Spleen (tissue), 13 donors: Measurements from ENCODE around the gene RDX. TPM values are rescaled to one million over a fixed set of nuclear protein-coding genes. Genes with fewer than 3 reads are reported as not detected.

ENCODE experiments used
- DNase-seq: peaks from one replicate; pipeline ENCODE4 v3.0.0-alpha.2; 2020
- H3K27ac ChIP-seq, 8 donors: fragments of 200-600 bp; sonication (generic) in 7 of 8; 1 replicate in 4 of 8; 2 replicates in 4 of 8; pipeline versions ENCODE4 v1.5.0 to v1.8.0; 2016 to 2021; ENCODE audit warnings: inconsistent platforms in 4 of 8, mild to moderate bottlenecking in 4 of 8, moderate library complexity in 1 of 8
- H3K27me3 ChIP-seq, 7 donors: fragments of 200-600 bp; sonication (generic) in 6 of 7; replicated peaks in 1 of 7; 1 replicate in 4 of 7; 2 replicates in 3 of 7; pipeline versions ENCODE4 v1.5.0 to v1.8.0; 2016 to 2021; ENCODE audit warnings: inconsistent platforms in 3 of 7, mild to moderate bottlenecking in 1 of 7
- H3K36me3 ChIP-seq, 6 donors: fragments of 200-600 bp; sonication (generic) in 5 of 6; 1 replicate in 4 of 6; 2 replicates in 2 of 6; pipeline versions ENCODE4 v1.5.0 to v1.8.0; 2016 to 2021; ENCODE audit warnings: inconsistent platforms in 2 of 6
- H3K4me1 ChIP-seq, 6 donors: fragments of 200-600 bp; sonication (generic) in 5 of 6; 1 replicate in 3 of 6; 2 replicates in 3 of 6; pipeline versions ENCODE4 v1.5.0 to v1.8.0; 2016 to 2021; ENCODE audit warnings: inconsistent platforms in 3 of 6
- H3K4me3 ChIP-seq, 8 donors: fragments of 200-600 bp; sonication (generic) in 7 of 8; 1 replicate in 4 of 8; 2 replicates in 4 of 8; pipeline versions ENCODE4 v1.5.0 to v1.8.0; 2016 to 2021; ENCODE audit warnings: inconsistent platforms in 4 of 8, mild to moderate bottlenecking in 4 of 8, moderate library complexity in 2 of 8
- H3K9me3 ChIP-seq, 8 donors: fragments of 200-600 bp; sonication (generic) in 7 of 8; 1 replicate in 4 of 8; 2 replicates in 4 of 8; pipeline versions ENCODE4 v1.5.0 to v1.8.0; 2016 to 2021; ENCODE audit warnings: inconsistent platforms in 4 of 8
- POLR2A ChIP-seq, 3 donors: fragments of 450-650 bp; IDR thresholded peaks; one replicate each; pipeline ENCODE4 v1.5.1; 2017; ENCODE audit warnings: antibody characterized with exemption in 3 of 3, mild to moderate bottlenecking in 1 of 3
- POLR2AphosphoS5 ChIP-seq, 3 donors: sonication (generic); formaldehyde crosslinking; IDR thresholded peaks; one replicate each; pipeline ENCODE4 v1.5.1; 2017; ENCODE audit warnings: antibody characterized with exemption in 3 of 3
- WGBS, 5 donors: extraction: QIAGEN DNeasy Blood & Tissue Kit in 3 of 5; methylation state at CpG; one replicate each; pipeline versions ENCODE4 v1.1.5 to v1.1.7; 2013 to 2018; 5-methylcytosine and 5-hydroxymethylcytosine counted together
- intact Hi-C: fragments of 100-400 bp; cut with DNase I; formaldehyde crosslinking; loops from one replicate; pipeline ENCODE4 v1.15.0; 2023; ENCODE audit warnings: low total_unique reads
- long read RNA-seq, 2 donors: transcript quantifications; one replicate each; lab custom pipeline, GENCODE V29; 2026
- polyA plus RNA-seq, 3 donors: library from polyadenylated mRNA; stranded (reverse); fragments of 200-250 nt; gene quantifications; one replicate each; pipeline ENCODE4 v1.2.1, GENCODE V29; 2013
- total RNA-seq, 7 donors: library from RNA; depleted of rRNA in 3 of 7; stranded (reverse); fragments of >200 nt in 3 of 7; fragmentation: NEBNext Ultra II Directional in 4 of 7; extraction: Animal tissue kit (Norgen Biotek cat#: 25700) in 4 of 7; gene quantifications; one replicate each; pipeline versions ENCODE4 v1.1.0 to v1.2.1, GENCODE V29; 2016 to 2021
- TF ChIP-seq, protein P1 (sequence below), 11 experiments: fragments of 200-600 bp in 7 of 11; fragments of 450-650 bp in 4 of 11; sonication (generic) in 4 of 11; IDR thresholded peaks in 8 of 11; conservative IDR thresholded peaks in 3 of 11; 1 replicate in 7 of 11; 2 replicates in 4 of 11; pipeline versions ENCODE4 v1.4.0 to v1.8.0; 2016 to 2021; ENCODE audit warnings: antibody characterized with exemption in 11 of 11, inconsistent platforms in 4 of 11, mild to moderate bottlenecking in 1 of 11
- donor health status: healthy with polysubstance abuse.
- donor health status: DM: no; HTN: no; CAD: no; lungs with moderate emphysema.
- donor health status: DM: no; HTN: no; CAD: no.
- donor health status: Bipolar disorder and iron deficiency.
- donor health status: healthy.
- donor health status: DM: no; HTN: no; CAD: no.
- donor health status: DM: yes; HTN: yes; CAD: no.

Gene RDX
- total RNA-seq (100 to 1,000 TPM in 3 of 7 donors, 10 to 100 TPM in 4; 70.2 to 138 (median 97.6) TPM), polyA plus RNA-seq (10 to 100 TPM; 11.7 to 36.6 (median 15.8) TPM)
- long read RNA-seq, donor 1, full-length matches to known transcripts: 15 of 90 reads
- long read RNA-seq, donor 1, partial matches to known transcripts: 75 of 90 reads
- long read RNA-seq, donor 1, other reads (novel, unspliced or antisense): 0 of 90 reads
- long read RNA-seq, donor 2, full-length matches to known transcripts: 6 of 98 reads
- long read RNA-seq, donor 2, partial matches to known transcripts: 92 of 98 reads
- long read RNA-seq, donor 2, other reads (novel, unspliced or antisense): 0 of 98 reads

- Histone ChIP-seq H3K4me3 (peak within 1 kb of the TSS; percentile 66 to 97 (median 80)), H3K36me3 (no peaks in the 10 kb centered on the region), H3K9me3 (no peaks in the 10 kb centered on the region), H3K27ac (peak within 1 kb of the TSS; percentile 83 to 97 (median 95)), H3K27me3 (no peaks in the 10 kb centered on the region), H3K4me1 (peaks cover 25 to 61% (median 43%) of the 10 kb centered on the region in 6 donors)
- TF ChIP-seq, protein P1, sequence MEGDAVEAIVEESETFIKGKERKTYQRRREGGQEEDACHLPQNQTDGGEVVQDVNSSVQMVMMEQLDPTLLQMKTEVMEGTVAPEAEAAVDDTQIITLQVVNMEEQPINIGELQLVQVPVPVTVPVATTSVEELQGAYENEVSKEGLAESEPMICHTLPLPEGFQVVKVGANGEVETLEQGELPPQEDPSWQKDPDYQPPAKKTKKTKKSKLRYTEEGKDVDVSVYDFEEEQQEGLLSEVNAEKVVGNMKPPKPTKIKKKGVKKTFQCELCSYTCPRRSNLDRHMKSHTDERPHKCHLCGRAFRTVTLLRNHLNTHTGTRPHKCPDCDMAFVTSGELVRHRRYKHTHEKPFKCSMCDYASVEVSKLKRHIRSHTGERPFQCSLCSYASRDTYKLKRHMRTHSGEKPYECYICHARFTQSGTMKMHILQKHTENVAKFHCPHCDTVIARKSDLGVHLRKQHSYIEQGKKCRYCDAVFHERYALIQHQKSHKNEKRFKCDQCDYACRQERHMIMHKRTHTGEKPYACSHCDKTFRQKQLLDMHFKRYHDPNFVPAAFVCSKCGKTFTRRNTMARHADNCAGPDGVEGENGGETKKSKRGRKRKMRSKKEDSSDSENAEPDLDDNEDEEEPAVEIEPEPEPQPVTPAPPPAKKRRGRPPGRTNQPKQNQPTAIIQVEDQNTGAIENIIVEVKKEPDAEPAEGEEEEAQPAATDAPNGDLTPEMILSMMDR (IDR thresholded peaks at IDR 0.05 in 8 of 11, conservative IDR thresholded peaks at IDR 0.05 in 3 of 11): peak in 2 of 11 experiments; percentile 15 to 22
- peak in 2 of 3 donors; percentile 58 to 76 for TF ChIP-seq POLR2AphosphoS5 (IDR thresholded peaks at IDR 0.05)
- no peak for TF ChIP-seq POLR2A (IDR thresholded peaks at IDR 0.05)
- WGBS, 5 donors: 0 to 1% (median 0%) methylated on average over 54 to 113 of the region's 113 CpGs
- intact Hi-C loops: no loop called here
- peak; percentile 93 for DNase-seq
Observed at GRCh38 chr11:110296226-110297075, at the start of gene RDX. TSS of gene RDX (minus strand) at chr11:110296614. CDS start at chr11:110279692, 16,922 bp downstream.

GRCh38 chr11:110345743-110346142 is 49.3 kb upstream of the RDX start:
- H3K4me1 ChIP-seq: peaks cover 0 to 22% (median 18%) of the 10 kb centered on the region in 6 donors
- intact Hi-C loops: no loop called here
- peak overlapping the region in 1 of 8 donors; percentile 26 for H3K27ac ChIP-seq
- no peak for DNase-seq
- WGBS, 5 donors: 16 to 43% (median 19%) methylated on average over 3 of the region's 3 CpGs
- H3K27me3 ChIP-seq: no peaks in the 10 kb centered on the region
- TF ChIP-seq POLR2A (IDR thresholded peaks at IDR 0.05) (no peak), POLR2AphosphoS5 (IDR thresholded peaks at IDR 0.05) (no peak)
- TF ChIP-seq, protein P1 (IDR thresholded peaks at IDR 0.05 in 8 of 11, conservative IDR thresholded peaks at IDR 0.05 in 3 of 11): no peak
- no peak overlapping the region for H3K4me3 ChIP-seq
- no peaks in the 10 kb centered on the region for H3K9me3 ChIP-seq
- H3K36me3 ChIP-seq: no peaks in the 10 kb centered on the region

DNA sequence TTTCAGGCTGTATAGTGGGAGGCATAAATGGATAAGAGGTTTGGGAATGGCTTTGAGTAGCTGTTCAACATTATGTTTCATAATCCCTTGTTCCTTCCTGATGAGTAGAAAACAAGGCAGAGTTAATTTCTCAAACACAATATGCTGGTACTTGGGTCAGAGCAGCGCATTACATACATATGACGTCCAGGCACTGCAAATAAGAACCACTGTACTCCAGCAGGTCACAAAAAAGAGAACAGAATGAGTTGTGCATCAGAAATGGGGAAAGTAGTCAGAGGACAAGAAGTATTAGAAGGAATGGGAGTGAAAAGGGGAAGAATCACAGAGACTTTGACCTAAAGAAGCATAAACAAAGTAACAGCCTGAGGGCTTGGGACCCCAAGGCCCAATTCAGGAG is 44.0 kb upstream of the RDX start:
- H3K36me3 ChIP-seq: no peaks in the 10 kb centered on the region
- intact Hi-C loops: no loop called here
- no peak overlapping the region for H3K4me3 ChIP-seq
- no peak for DNase-seq
- H3K27ac ChIP-seq: no peak overlapping the region
- H3K9me3 ChIP-seq: no peaks in the 10 kb centered on the region
- no peaks in the 10 kb centered on the region for H3K27me3 ChIP-seq
- 34 to 76% (median 54%) methylated on average over 2 of the region's 2 CpGs for WGBS, 5 donors
- no peaks in the 10 kb centered on the region for H3K4me1 ChIP-seq
- TF ChIP-seq, protein P1 (IDR thresholded peaks at IDR 0.05 in 8 of 11, conservative IDR thresholded peaks at IDR 0.05 in 3 of 11): no peak
- TF ChIP-seq POLR2A (IDR thresholded peaks at IDR 0.05): no peak
